HG03442 (cell line): ENCODE data around the gene NTRK3.

ENCODE experiments used
- ATAC-seq: cut with Tn5 transposase; IDR thresholded peaks from one replicate; pipeline ENCODE4 v1.9.1; 2021; ENCODE audit warnings: mild to moderate bottlenecking, moderate library complexity; ENCODE audit not compliant: unreplicated experiment

Gene NTRK3

GRCh38 chr15:88232771-88233201 is 23.8 kb downstream of the NTRK3 start:
- no peak for ATAC-seq

DNA sequence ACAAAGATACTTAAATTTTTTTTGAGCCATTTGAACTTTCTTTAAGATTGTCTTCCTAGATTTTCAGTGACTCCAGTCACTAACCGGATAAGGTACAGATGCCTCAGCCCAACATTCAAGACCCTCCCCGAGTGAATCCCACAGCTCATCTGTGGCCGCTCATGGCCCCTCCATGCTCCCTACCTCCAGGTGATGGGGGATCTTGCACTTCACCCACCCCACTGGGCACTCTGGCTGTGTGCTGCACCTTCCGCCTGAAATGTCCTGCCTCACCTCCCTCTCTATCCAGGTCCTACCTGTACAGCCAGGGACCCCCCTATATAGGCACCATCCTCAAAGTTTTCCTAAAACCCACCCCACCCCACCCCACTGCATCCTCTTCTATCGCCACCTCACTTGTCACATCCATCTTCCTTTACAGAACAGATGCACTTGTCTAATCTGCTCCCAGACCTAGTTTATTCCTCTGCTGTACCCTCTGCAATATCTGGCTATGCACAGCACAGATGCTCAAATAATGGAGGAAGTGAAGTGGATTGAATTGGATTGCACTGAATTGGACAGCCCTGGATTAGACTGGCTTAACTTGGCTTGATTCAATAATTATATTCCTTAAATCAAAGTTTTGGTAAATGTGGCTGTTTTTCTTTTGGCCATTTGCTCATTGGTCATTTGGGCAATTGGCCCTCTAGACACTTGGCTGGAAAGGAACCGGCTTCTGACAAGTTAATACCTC is 24.5 kb downstream of the NTRK3 start:
- ATAC-seq: no peak

GRCh38 chr15:88230823-88231222 is 25.7 kb downstream of the NTRK3 start:
- no peak for ATAC-seq

- no peak for ATAC-seq
These were observed 31.1 kb downstream of the NTRK3 start for GRCh38 chr15:88225461-88225860.

DNA sequence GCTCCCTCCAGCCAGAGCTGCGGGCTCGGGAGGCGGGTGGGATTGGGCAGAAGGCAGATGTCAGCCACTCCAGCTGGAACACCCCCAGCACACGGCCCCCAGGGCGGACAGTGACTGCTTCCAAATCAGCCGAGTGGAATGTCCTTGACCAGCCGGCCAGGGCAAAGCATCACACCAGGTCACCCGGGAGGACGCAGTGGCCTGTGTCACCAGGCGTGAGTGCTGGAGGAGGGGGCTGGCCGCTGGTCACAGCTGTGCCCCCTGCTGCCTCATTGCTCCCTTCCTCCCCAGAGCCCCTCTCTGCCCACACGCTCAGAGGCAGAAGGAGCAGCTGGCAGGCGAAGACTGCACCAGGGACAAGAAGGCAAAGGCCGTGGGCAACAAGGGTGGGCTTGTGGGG is 33.5 kb downstream of the NTRK3 start:
- no peak for ATAC-seq

- no peak for ATAC-seq
These were observed 34.7 kb downstream of the NTRK3 start for GRCh38 chr15:88221836-88222235.

GRCh38 chr15:88220443-88221335 is 35.9 kb downstream of the NTRK3 start:
- ATAC-seq: no peak

DNA sequence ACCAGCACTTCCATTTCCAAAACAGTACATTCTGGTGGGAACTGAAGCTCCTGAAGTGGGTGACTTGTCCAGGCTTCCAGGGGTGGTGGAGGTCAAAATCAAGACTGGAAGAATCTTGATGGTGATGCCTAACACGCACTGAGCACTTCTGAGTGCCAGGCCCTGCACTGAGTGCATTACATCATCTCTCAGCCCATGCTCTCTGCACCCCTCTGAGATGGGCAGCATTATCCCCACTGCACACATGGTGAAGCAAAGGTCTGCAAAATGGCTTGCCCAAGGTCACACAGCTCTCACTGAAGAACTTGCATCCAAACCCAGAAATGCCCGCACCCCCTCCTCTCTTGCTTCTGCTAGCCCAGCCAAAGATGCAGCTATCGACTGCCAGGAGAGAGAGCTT is 36.9 kb downstream of the NTRK3 start:
- no peak for ATAC-seq

- no peak for ATAC-seq
These were observed 37.9 kb downstream of the NTRK3 start for GRCh38 chr15:88218557-88219221.

DNA sequence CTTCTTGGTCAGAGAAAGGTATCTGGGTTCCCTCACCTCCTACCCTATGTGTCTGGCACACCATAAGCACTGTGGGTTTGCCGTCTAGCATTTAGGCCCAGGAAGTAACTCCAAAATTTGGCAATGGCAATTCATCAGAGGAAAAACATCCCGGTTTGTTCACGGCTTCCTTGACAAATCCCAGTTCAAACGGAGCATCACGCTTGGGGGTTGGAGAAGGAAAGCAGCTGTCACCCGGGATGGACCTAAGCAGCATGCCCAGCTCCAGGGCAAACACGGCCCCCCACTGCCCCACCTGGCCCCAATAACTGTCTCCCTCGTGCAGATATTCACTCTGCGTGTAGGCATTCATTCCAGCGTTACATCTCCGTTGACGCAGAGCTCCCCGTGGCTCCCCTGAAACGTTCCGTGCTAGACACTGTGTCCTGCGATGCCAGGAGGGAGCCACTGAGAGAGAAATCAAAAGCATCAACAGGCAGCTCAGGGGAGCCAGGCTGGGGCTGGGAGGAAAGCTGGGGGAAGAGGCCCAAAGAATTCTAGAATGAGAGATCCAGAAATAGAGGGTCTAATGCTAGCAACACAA is 41.4 kb downstream of the NTRK3 start:
- ATAC-seq: no peak

DNA sequence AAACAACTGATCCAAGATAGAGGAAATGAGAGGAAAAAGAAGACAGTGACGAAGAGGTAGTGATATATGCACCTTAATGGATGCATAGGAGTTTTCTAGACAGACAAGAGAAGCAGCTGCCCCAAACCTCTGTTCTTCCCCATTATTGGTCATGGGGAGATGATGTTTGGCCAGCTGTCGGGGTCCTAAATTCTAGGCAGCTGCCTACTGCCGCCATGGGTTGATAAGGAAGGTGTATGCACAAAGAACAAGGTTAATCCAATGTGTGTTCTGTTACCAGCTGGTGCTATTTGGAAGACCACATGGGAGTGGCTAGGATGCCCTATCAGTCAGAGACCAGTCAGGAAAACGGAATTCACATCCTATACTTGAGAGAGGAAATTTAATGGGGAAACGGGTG is 47.4 kb downstream of the NTRK3 start:
- ATAC-seq: no peak

DNA sequence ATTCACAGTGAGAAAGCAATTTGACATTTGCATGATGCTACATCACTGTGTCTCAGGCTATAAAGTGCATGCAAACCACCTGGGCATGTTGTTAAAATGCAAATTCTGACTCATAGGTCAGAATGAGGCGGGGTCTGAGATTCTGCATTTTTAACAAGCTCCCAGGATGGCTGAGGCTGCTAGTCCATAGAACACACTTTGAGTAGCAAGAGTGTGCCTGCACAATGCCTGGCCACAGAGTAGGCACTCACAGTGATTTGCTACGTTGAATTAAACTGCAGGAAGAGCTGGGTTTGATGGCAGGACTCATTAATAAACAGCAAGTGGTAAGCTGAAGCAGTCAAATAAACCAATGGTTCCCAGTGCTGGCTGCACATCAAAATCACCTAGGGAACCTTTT is 48.1 kb downstream of the NTRK3 start:
- ATAC-seq: no peak

DNA sequence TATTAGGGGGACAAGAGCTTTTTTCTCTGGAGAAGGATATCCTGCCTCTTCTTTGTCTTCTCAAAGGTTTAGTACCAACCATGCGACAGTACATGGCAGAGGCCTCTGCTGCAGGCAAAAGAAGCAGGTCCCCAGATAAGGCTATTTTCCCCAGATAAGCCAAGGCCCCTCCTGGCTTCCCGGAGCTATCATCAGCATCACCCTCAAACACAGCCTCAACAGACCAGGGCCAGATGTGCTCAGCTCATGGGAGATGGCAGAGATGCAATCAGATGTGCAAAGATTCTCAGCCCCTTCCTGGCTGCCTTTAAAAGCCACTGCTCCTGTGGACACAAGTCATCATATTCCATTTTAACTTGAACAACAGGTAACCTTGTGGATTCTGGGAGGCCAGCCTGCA is 49.0 kb downstream of the NTRK3 start:
- no peak for ATAC-seq

DNA sequence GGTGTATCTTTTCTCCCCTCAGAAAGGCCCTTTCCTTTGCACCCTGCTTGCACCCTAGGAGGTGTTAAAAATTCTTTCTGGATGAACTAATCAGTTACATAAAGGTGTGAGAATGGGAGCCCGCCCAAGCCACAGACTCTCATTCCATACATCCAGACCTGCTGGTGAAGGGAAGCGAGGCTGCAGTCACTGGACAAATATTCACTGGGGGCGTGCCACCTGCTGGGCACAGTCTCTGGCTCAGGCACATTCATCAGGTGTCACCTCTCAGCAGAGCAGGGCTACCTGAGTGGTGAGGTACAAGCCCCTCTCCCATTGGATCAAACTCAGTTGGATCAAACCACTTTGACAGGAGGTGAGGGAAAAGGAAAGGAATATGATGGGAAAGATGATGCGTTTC is 52.0 kb downstream of the NTRK3 start:
- ATAC-seq: no peak

- no peak for ATAC-seq
These were observed 54.3 kb downstream of the NTRK3 start for GRCh38 chr15:88202231-88202630.

DNA sequence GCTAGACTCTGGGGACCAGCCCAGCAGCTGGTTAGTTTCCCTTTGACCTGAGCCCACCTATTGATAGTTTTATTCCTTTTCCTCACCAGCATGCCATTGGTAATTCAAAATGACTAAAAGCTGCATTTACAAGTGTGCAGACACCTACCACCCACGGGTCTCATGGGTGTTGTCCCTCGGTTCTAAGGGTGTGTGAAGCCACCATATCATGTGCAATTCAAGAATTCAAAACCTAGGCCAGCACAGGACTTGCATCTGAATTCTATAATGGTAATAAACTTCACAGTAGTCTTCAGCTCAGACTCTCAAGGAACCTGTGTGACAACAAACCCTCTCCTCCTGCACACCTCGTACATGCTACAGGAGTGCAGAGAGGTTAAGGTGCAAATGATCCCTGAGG is 55.3 kb downstream of the NTRK3 start:
- ATAC-seq: no peak

DNA sequence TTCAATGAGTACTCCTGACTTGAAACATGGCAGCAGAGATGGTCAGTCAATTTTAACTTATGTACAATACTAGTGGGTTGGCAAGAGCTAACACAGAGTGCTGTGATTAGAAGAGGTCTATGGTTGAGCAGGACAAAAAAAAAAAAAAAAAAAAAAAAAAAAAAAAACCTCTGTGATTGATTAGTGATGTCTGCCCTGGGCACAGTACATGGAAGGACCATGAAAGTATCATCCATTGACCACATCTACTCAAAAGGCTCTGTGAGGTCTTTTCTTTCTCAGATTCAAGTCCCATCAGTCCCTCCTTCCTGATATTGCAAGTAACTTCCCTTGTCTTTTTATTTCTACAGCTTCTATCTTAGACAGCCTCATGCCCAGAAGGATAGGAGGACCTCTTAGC is 59.6 kb downstream of the NTRK3 start:
- ATAC-seq: no peak

- ATAC-seq: no peak
These were observed 62.4 kb downstream of the NTRK3 start for GRCh38 chr15:88194162-88194561.

DNA sequence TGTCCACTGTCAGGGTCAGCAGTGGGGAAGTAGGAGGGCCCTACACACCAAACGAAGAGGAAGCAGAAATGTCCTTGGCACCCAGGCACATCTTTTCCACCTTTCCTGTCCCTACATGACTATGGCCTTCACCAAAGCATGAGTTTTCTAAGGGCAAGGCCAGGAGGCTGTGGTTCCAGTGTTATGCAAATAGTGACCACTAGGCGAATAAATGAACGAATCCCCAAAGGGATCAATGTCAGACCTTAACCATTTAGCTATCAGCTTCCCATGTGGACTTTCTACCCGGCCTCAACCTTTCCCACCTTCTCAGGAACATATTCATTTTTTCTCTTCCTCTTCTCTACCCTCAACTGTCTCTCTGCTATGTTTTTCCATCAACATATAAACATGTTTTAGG is 63.1 kb downstream of the NTRK3 start:
- ATAC-seq: no peak

- ATAC-seq: no peak
These were observed 64.8 kb downstream of the NTRK3 start for GRCh38 chr15:88191812-88192165.

- ATAC-seq: no peak
These were observed 66.3 kb downstream of the NTRK3 start for GRCh38 chr15:88190232-88190631.
